Gastroesophageal sphincter (tissue), 3 donors: ENCODE data around the gene CACNA1C.

Experiments
- CTCF ChIP-seq, 4 experiments: fragments of 200-600 bp in 2 of 4; fragments of 450-650 bp in 2 of 4; sonication (generic) in 1 of 4; IDR thresholded peaks; one replicate each; pipeline ENCODE4 v1.5.1; 2017 to 2019; ENCODE audit warnings: antibody characterized with exemption in 4 of 4, mild to moderate bottlenecking in 2 of 4, moderate library complexity in 2 of 4
- EP300 ChIP-seq: sonication (generic); formaldehyde crosslinking; IDR thresholded peaks from one replicate; pipeline ENCODE4 v1.6.1; 2017; ENCODE audit warnings: antibody characterized with exemption, mild to moderate bottlenecking

GRCh38 chr12:2229661-2230539 lies 177.1 kb downstream of the CACNA1C start:
- TF ChIP-seq CTCF (IDR thresholded peaks at IDR 0.05): no peak
- TF ChIP-seq EP300: no peak
